H1 (cell line): Measurements from ENCODE around the gene TIAM2. TPM values are rescaled to one million over a fixed set of nuclear protein-coding genes. Genes with fewer than 3 reads are reported as not detected.

ENCODE experiments used
- KDM1A ChIP-seq: fragments of 200-600, 300-600 bp; sonication (generic); IDR thresholded peaks from 2 replicates; pipeline ENCODE4 v1.7.1; 2016; ENCODE audit warnings: mild to moderate bottlenecking, low read length, borderline replicate concordance
- RFX5 ChIP-seq: IDR thresholded peaks from 2 replicates; pipeline ENCODE4 v1.6.1; 2011; ENCODE audit warnings: low read depth, low read length, improper control_type of control experiment, borderline replicate concordance
- polyA plus RNA-seq, 7 experiments: library from polyadenylated mRNA; depleted of rRNA in 3 of 7; stranded (reverse) in 5 of 7; unstranded in 2 of 7; fragments of >200 nt in 5 of 7; fragments of 200-250 nt in 2 of 7; gene quantifications; 1 replicate in 5 of 7; 2 replicates in 1 of 7; 4 replicates in 1 of 7; pipeline versions ENCODE4 v1.2.1 to v1.2.3, GENCODE V29; 2011 to 2013; ENCODE audit warnings: missing spikeins in 2 of 7, mixed read lengths in 2 of 7
- total RNA-seq: library from RNA; stranded (reverse); fragmentation: NEBNext Ultra II Directional; extraction: Animal tissue kit (Norgen Biotek cat#: 25700); gene quantifications from 2 replicates; pipeline ENCODE4 v1.2.1, GENCODE V29; 2021
- TF ChIP-seq, protein P1 (sequence below): IDR thresholded peaks from 2 replicates; pipeline ENCODE4 v1.6.1; 2011; ENCODE audit warnings: low read depth, mild to moderate bottlenecking, low read length; ENCODE audit not compliant: insufficient read depth

Gene TIAM2
- total and polyA plus RNA-seq, 2 of the 8 experiments (the other 6 are each of a cell fraction or from before 2014, with no cell fraction given) = 7.4 to 23.9 TPM

DNA sequence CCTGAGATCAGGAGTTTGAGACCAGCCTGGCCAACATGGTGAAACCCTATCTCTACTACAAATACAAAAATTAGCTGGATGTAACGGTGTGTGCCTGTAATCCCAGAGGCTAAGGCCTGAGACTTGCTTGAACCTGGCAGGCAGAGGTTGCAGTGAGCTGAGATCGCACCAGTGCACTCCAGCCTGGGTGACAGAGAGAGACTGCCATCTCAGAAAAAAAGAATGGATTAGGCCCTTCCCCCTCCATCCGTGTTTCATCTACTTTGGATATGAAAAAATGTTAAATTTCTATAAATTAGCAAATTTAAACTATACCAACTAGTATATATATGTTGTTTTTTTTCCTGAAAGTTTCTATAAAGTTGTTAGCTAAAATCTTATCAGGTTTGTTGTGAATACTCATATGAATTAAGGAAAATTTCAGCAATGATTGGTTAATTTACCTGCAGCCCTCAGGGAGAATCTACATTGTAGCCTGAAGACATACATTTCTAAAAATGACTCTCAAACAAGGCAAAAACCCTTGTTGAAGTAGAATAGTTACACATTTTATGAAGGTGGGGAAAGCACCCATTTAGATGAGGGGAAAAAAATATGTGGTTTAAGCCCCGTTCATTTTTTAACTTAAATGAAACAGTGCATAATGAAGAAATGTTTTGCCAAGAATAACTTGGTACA, 120.9 kb downstream of the TIAM2 start (continued):
- TF ChIP-seq RFX5 (no peak), KDM1A (no peak)
- TF ChIP-seq, protein P1, sequence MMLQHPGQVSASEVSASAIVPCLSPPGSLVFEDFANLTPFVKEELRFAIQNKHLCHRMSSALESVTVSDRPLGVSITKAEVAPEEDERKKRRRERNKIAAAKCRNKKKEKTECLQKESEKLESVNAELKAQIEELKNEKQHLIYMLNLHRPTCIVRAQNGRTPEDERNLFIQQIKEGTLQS = no peak
